BLaER1 (cell line): Measurements from ENCODE around the gene PPFIA1.

Experiments used
- H3K27ac ChIP-seq: shearing (Covaris generic); formaldehyde crosslinking; 2 replicates; pipeline ENCODE4 v1.8.1; 2022
- H3K27me3 ChIP-seq: shearing (Covaris generic); formaldehyde crosslinking; 2 replicates; pipeline ENCODE4 v1.8.1; 2022
- H3K36me3 ChIP-seq: shearing (Covaris generic); formaldehyde crosslinking; 2 replicates; pipeline ENCODE4 v1.8.1; 2022
- H3K4me1 ChIP-seq: shearing (Covaris generic); formaldehyde crosslinking; 2 replicates; pipeline ENCODE4 v1.8.1; 2022
- H3K4me2 ChIP-seq: shearing (Covaris generic); formaldehyde crosslinking; 2 replicates; pipeline ENCODE4 v1.8.1; 2022
- H3K4me3 ChIP-seq: shearing (Covaris generic); formaldehyde crosslinking; 2 replicates; pipeline ENCODE4 v1.8.1; 2022
- H3K9ac ChIP-seq: shearing (Covaris generic); formaldehyde crosslinking; 2 replicates; pipeline ENCODE4 v1.8.1; 2022
- H3K9me3 ChIP-seq: shearing (Covaris generic); formaldehyde crosslinking; 2 replicates; pipeline ENCODE4 v1.8.1; 2022
- H4K20me1 ChIP-seq: shearing (Covaris generic); formaldehyde crosslinking; 2 replicates; pipeline ENCODE4 v1.8.1; 2022
- Cebpa-rat ChIP-seq: shearing (Covaris generic); IDR thresholded peaks from 2 replicates; pipeline ENCODE4 v1.8.1; 2022

PPFIA1 gene

GRCh38 chr11:70348608-70349007 lies 78.1 kb downstream of the PPFIA1 start:
- TF ChIP-seq Cebpa-rat = no peak
- Histone ChIP-seq H3K4me2 (no peak overlapping the region), H3K27me3 (no peaks in the 10 kb centered on the region), H3K36me3 (peaks cover 86% of the 10 kb centered on the region), H4K20me1 (peaks cover 22% of the 10 kb centered on the region), H3K9ac (no peak overlapping the region), H3K9me3 (no peaks in the 10 kb centered on the region), H3K4me1 (no peaks in the 10 kb centered on the region), H3K4me3 (no peak overlapping the region), H3K27ac (no peak overlapping the region)

DNA sequence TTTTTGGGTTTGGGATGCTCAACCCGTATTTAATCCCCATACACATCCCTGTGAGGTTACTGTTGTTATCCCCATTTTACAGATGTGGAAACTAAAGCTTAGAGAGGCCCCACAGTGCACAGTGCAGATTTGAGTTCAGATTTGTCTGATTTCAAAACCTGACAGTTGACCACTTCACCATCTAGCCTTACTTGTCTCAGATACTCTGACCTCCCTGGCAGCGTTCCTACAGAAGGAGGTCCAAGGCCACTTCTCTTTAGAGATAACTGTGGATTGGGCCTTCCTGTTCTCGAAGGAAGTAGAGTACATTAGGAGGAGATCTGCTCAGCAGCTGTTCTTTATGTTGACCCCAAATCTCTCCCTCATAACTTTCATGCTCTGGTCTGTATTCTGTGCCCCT lies 81.2 kb downstream of the PPFIA1 start:
- peaks cover 90% of the 10 kb centered on the region for H3K36me3 ChIP-seq
- peaks cover 46% of the 10 kb centered on the region for H4K20me1 ChIP-seq

DNA sequence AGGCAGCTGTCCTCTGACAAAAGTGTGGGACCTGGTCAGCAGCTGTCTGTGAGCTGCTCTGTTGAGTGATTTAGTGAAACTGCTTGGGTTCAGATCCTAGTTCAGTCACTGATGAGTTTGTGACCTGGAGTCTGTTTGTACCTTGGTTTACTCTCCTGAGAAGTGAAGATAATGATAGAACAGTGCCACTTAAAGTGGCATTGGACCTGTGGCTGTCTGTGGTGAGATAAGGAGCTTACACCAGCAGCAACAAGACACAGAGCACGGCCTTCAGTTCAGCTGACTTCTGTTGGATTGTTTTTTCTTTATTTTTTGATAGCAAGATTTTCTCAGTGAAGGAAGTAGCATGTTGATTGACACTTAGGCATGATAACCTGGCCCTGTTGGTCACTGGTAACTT lies 81.6 kb downstream of the PPFIA1 start:
- Histone ChIP-seq H3K4me2 (no peak overlapping the region), H3K4me1 (no peaks in the 10 kb centered on the region), H3K4me3 (no peak overlapping the region), H3K27me3 (no peaks in the 10 kb centered on the region), H4K20me1 (peaks cover 51% of the 10 kb centered on the region), H3K9ac (no peak overlapping the region), H3K9me3 (no peaks in the 10 kb centered on the region), H3K27ac (no peak overlapping the region), H3K36me3 (peaks cover 90% of the 10 kb centered on the region)
- no peak for TF ChIP-seq Cebpa-rat

More for the DNA sequence above, 81.2 kb downstream of the PPFIA1 start:
- no peaks in the 10 kb centered on the region for H3K9me3 ChIP-seq
- H3K4me2 ChIP-seq = no peak overlapping the region
- H3K4me3 ChIP-seq = no peak overlapping the region
- no peak for TF ChIP-seq Cebpa-rat
- H3K27ac ChIP-seq = no peak overlapping the region
- no peaks in the 10 kb centered on the region for H3K27me3 ChIP-seq
- no peaks in the 10 kb centered on the region for H3K4me1 ChIP-seq
- H3K9ac ChIP-seq = no peak overlapping the region

GRCh38 chr11:70352601-70353000 lies 82.1 kb downstream of the PPFIA1 start:
- peaks cover 56% of the 10 kb centered on the region for H4K20me1 ChIP-seq
- H3K4me2 ChIP-seq = no peak overlapping the region
- no peaks in the 10 kb centered on the region for H3K4me1 ChIP-seq
- H3K27ac ChIP-seq = no peak overlapping the region
- H3K9ac ChIP-seq = no peak overlapping the region
- H3K4me3 ChIP-seq = no peak overlapping the region
- no peak for TF ChIP-seq Cebpa-rat
- no peaks in the 10 kb centered on the region for H3K9me3 ChIP-seq
- H3K36me3 ChIP-seq = peaks cover 90% of the 10 kb centered on the region
- H3K27me3 ChIP-seq = no peaks in the 10 kb centered on the region

- Histone ChIP-seq H3K9ac (no peak overlapping the region), H3K9me3 (no peaks in the 10 kb centered on the region), H3K4me3 (no peak overlapping the region), H3K27me3 (no peaks in the 10 kb centered on the region), H3K4me2 (no peak overlapping the region), H3K36me3 (peaks cover 90% of the 10 kb centered on the region), H3K27ac (no peak overlapping the region), H3K4me1 (no peaks in the 10 kb centered on the region), H4K20me1 (peaks cover 63% of the 10 kb centered on the region)
- TF ChIP-seq Cebpa-rat = no peak
These were observed 82.8 kb downstream of the PPFIA1 start for GRCh38 chr11:70353329-70353728.

DNA sequence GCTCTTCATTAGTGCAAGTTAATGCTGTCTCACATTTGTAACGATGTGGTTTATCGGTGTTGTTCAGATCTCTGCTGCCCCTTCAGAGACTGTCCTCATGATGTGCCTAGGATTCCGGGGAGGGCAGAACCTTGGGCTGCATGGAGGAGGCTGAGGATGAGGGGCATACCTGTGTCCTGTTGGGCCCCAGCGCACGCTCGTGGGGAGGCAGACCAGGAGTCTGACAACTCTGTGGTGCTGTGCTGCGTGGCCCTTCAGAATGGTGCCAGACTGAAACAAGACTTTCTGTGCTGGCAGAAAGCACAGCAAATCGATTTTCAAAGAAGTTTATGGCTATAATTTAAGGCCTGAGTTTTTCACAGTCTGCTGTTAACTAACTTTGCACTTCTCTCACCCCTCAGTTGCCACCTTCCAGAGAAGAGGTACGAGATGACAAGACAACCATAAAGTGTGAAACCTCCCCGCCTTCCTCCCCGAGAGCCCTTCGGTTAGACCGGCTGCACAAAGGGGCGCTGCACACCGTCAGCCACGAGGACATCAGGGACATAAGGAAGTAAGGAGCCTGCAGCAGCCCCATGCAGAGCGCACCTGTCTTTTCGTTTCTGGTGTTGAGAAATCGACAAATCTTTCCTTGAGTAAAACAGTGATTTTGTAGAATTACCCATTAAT lies 83.5 kb downstream of the PPFIA1 start:
- Histone ChIP-seq H3K4me1 (no peaks in the 10 kb centered on the region), H4K20me1 (peaks cover 70% of the 10 kb centered on the region), H3K4me3 (no peak overlapping the region), H3K36me3 (peaks cover 90% of the 10 kb centered on the region), H3K9ac (no peak overlapping the region), H3K9me3 (no peaks in the 10 kb centered on the region), H3K27ac (no peak overlapping the region), H3K4me2 (no peak overlapping the region), H3K27me3 (no peaks in the 10 kb centered on the region)
- TF ChIP-seq Cebpa-rat = no peak

DNA sequence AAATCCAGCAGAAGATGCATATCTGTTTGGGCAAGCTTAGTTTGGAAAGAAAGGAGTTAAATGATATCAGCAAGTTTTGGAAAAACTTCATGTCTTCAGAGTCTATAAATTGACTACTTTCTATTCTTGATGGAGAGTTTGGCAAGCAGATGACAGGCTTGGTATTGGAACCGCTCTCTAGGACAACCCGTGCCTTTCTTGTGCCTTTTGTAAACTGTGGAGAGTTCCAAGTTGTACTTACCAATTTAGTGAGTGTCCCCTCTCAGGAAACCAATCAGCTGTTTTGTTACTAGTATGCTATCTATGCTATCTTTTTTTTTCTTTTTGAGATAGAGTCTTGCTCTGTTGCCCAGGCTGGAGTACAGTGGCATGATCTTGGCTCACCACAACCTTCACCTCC lies 84.1 kb downstream of the PPFIA1 start:
- peaks cover 90% of the 10 kb centered on the region for H3K36me3 ChIP-seq
- no peak overlapping the region for H3K4me2 ChIP-seq
- peaks cover 1% of the 10 kb centered on the region for H3K4me1 ChIP-seq
- H3K27me3 ChIP-seq = no peaks in the 10 kb centered on the region
- TF ChIP-seq Cebpa-rat = no peak
- no peak overlapping the region for H3K27ac ChIP-seq
- no peaks in the 10 kb centered on the region for H3K9me3 ChIP-seq
- H3K9ac ChIP-seq = no peak overlapping the region
- peaks cover 76% of the 10 kb centered on the region for H4K20me1 ChIP-seq
- H3K4me3 ChIP-seq = no peak overlapping the region

GRCh38 chr11:70358753-70359152 lies 88.3 kb downstream of the PPFIA1 start:
- Histone ChIP-seq H4K20me1 (peaks cover 94% of the 10 kb centered on the region), H3K27ac (no peak overlapping the region), H3K9ac (no peak overlapping the region), H3K4me2 (no peak overlapping the region), H3K36me3 (peaks cover 100% of the 10 kb centered on the region), H3K4me1 (peaks cover 14% of the 10 kb centered on the region), H3K4me3 (no peak overlapping the region), H3K9me3 (no peaks in the 10 kb centered on the region), H3K27me3 (0 out of 2 replicates have a peak, but pooled peaks cover 4% of the 10 kb centered on the region)
- no peak for TF ChIP-seq Cebpa-rat

- H3K9ac ChIP-seq = no peak overlapping the region
- peaks cover 98% of the 10 kb centered on the region for H3K36me3 ChIP-seq
- TF ChIP-seq Cebpa-rat = no peak
- no peak overlapping the region for H3K27ac ChIP-seq
- H3K27me3 ChIP-seq = 0 out of 2 replicates have a peak, but pooled peaks cover 4% of the 10 kb centered on the region
- H3K4me3 ChIP-seq = no peak overlapping the region
- peaks cover 95% of the 10 kb centered on the region for H4K20me1 ChIP-seq
- peak overlapping the region; percentile 16 for H3K4me2 ChIP-seq
- H3K9me3 ChIP-seq = no peaks in the 10 kb centered on the region
- peaks cover 23% of the 10 kb centered on the region for H3K4me1 ChIP-seq
These were observed 89.1 kb downstream of the PPFIA1 start for GRCh38 chr11:70359451-70360205.

DNA sequence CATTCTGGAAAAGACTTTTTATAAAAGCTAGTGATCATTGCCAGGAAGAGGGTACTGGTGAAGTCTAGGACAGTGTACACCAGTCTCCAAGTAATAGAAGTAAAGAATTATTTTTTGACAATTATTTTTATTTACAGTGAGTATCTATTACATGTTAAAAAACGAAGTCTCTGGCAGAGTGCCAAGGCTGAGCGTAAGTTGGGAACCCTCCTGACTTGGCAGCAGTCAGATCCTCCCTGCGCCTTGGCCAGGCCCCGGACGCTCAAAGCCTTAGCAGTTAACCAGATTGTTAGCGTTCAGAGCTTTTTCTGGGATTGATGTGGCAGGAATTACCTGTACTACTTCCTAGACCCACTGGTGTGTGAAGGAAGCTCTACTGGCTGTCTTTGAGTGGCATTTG lies 89.7 kb downstream of the PPFIA1 start:
- H3K4me1 ChIP-seq = peaks cover 28% of the 10 kb centered on the region
- peaks cover 93% of the 10 kb centered on the region for H3K36me3 ChIP-seq
- peak overlapping the region; percentile 16 for H3K4me2 ChIP-seq

More for the DNA sequence above, 89.7 kb downstream of the PPFIA1 start:
- Histone ChIP-seq H3K27me3 (0 out of 2 replicates have a peak, but pooled peaks cover 4% of the 10 kb centered on the region), H3K4me3 (no peak overlapping the region), H3K9me3 (no peaks in the 10 kb centered on the region), H3K27ac (no peak overlapping the region), H4K20me1 (peaks cover 99% of the 10 kb centered on the region), H3K9ac (no peak overlapping the region)
- no peak for TF ChIP-seq Cebpa-rat
